ENCODE measurements around the gene ZNF827. TPM values are rescaled to one million over a fixed set of nuclear protein-coding genes. Genes with fewer than 3 reads are reported as not detected.

ZNF827 gene
- total RNA-seq, 1 donor from 2014 or later, result 19.5 TPM

GRCh38 chr4:145859426-145859825 lies 79.2 kb downstream of the ZNF827 start:
- intact Hi-C loops (cut with DNase I), result no loop called here
- H3K4me1 ChIP-seq, result peaks cover 0 to 7% of the 10 kb centered on the region in 2 donors
- H3K4me3 ChIP-seq, result no peak overlapping the region
- TF ChIP-seq CTCF (IDR thresholded peaks at IDR 0.05), result no peak
- DNase-seq (ENCODE audit: low spot score in 2 of 2), result no peak
- H3K9me3 ChIP-seq, result no peaks in the 10 kb centered on the region
- H3K36me3 ChIP-seq, result no peaks in the 10 kb centered on the region
- no peak overlapping the region for H3K27ac ChIP-seq
- H3K27me3 ChIP-seq, result no peaks in the 10 kb centered on the region

- no peak overlapping the region for H3K4me3 ChIP-seq
- H3K4me1 ChIP-seq, result peaks cover 3 to 14% of the 10 kb centered on the region in 2 donors
- TF ChIP-seq CTCF (IDR thresholded peaks at IDR 0.05), result no peak
- H3K27ac ChIP-seq, result no peak overlapping the region
- no peaks in the 10 kb centered on the region for H3K27me3 ChIP-seq
- intact Hi-C loops (cut with DNase I), result no loop called here
- peaks cover 0 to 7% of the 10 kb centered on the region in 2 donors for H3K36me3 ChIP-seq
- H3K9me3 ChIP-seq, result no peaks in the 10 kb centered on the region
- DNase-seq (ENCODE audit: low spot score in 2 of 2), result no peak
Observed at GRCh38 chr4:145852256-145852839, 86.3 kb downstream of the ZNF827 start.

- no peaks in the 10 kb centered on the region for H3K9me3 ChIP-seq
- H3K27ac ChIP-seq, result no peak overlapping the region
- TF ChIP-seq CTCF (IDR thresholded peaks at IDR 0.05), result no peak
- DNase-seq (ENCODE audit: low spot score in 2 of 2), result no peak
- no peaks in the 10 kb centered on the region for H3K27me3 ChIP-seq
- H3K4me3 ChIP-seq, result no peak overlapping the region
- H3K36me3 ChIP-seq, result peaks cover 0 to 7% of the 10 kb centered on the region in 2 donors
- H3K4me1 ChIP-seq, result peaks cover 3 to 14% of the 10 kb centered on the region in 2 donors
- intact Hi-C loops (cut with DNase I), result no loop called here
Observed at GRCh38 chr4:145851511-145852201, 87.0 kb downstream of the ZNF827 start.

GRCh38 chr4:145847764-145848163 lies 90.9 kb downstream of the ZNF827 start:
- H3K27me3 ChIP-seq, result no peaks in the 10 kb centered on the region
- peaks cover 3 to 14% of the 10 kb centered on the region in 2 donors for H3K4me1 ChIP-seq
- DNase-seq (ENCODE audit: low spot score in 2 of 2), result no peak
- intact Hi-C loops (cut with DNase I), result loop anchor here (10.0 kb wide), 1 partner anchor 327 kb away; the partner anchor contains the start of gene LSM6
- no peaks in the 10 kb centered on the region for H3K9me3 ChIP-seq
- no peak overlapping the region for H3K27ac ChIP-seq
- no peak for TF ChIP-seq CTCF (IDR thresholded peaks at IDR 0.05)
- H3K36me3 ChIP-seq, result peaks cover 8 to 12% of the 10 kb centered on the region in 2 donors
- no peak overlapping the region for H3K4me3 ChIP-seq

- H3K36me3 ChIP-seq, result peaks cover 8 to 12% of the 10 kb centered on the region in 2 donors
- no peak for TF ChIP-seq CTCF (IDR thresholded peaks at IDR 0.05)
- intact Hi-C loops (cut with DNase I), result loop anchor here (10.0 kb wide), 1 partner anchor 330 kb away; the partner anchor contains the start of gene LSM6
Observed at GRCh38 chr4:145845118-145845517, 93.5 kb downstream of the ZNF827 start.

More at GRCh38 chr4:145845118-145845517, 93.5 kb downstream of the ZNF827 start:
- no peak overlapping the region for H3K27ac ChIP-seq
- H3K4me1 ChIP-seq, result no peaks in the 10 kb centered on the region
- no peak overlapping the region for H3K4me3 ChIP-seq
- H3K9me3 ChIP-seq, result no peaks in the 10 kb centered on the region
- no peaks in the 10 kb centered on the region for H3K27me3 ChIP-seq
- DNase-seq (ENCODE audit: low spot score in 2 of 2), result no peak

Measured in ascending aorta (tissue), 2 donors.